ENCODE data around the gene THRB.

GRCh38 chr3:24451461-24452099 lies 43.1 kb downstream of the THRB start:
- no peak for TF ChIP-seq EZH2 (IDR thresholded peaks at IDR 0.05; ENCODE audit: borderline replicate concordance, low read length)
- TF ChIP-seq CTCF (IDR thresholded peaks at IDR 0.05; ENCODE audit: low read length): no peak
